Natural killer cell (primary cell): ENCODE data around the gene ZNF692. TPM values are rescaled to one million over a fixed set of nuclear protein-coding genes. Genes with fewer than 3 reads are reported as not detected.

Experiments
- ATAC-seq, 3 donors: fragments of 150-1000 bp in 2 of 3; fragments of 200-7000 bp in 1 of 3; cut with Tn5 transposase; 1 replicate in 1 of 3; 2 replicates in 2 of 3; pipeline ENCODE4 v1.10.0; 2021; ENCODE audit warnings: mild to moderate bottlenecking in 2 of 3, moderate library complexity in 2 of 3
- DNase-seq, 2 donors: peaks; one replicate each; pipeline versions ENCODE4 v3.0.0 to v3.0.0-alpha.2; 2013 to 2021; ENCODE audit warnings: mixed read lengths in 1 of 2
- H3K27ac ChIP-seq: one replicate; pipeline ENCODE4 v1.5.1; 2013; ENCODE audit warnings: mild to moderate bottlenecking, low read length
- H3K27me3 ChIP-seq: one replicate; pipeline ENCODE4 v1.6.1; 2013; ENCODE audit warnings: low read length; ENCODE audit not compliant: control insufficient read depth, insufficient read depth
- H3K36me3 ChIP-seq: one replicate; pipeline ENCODE4 v1.6.1; 2013; ENCODE audit warnings: low read length; ENCODE audit not compliant: control insufficient read depth, insufficient read depth
- H3K4me1 ChIP-seq: one replicate; pipeline ENCODE4 v1.6.1; 2013; ENCODE audit warnings: low read length; ENCODE audit not compliant: control insufficient read depth, insufficient read depth
- H3K4me3 ChIP-seq: one replicate; pipeline ENCODE4 v1.5.1; 2013; ENCODE audit warnings: low read length
- H3K9me3 ChIP-seq: one replicate; pipeline ENCODE4 v1.6.1; 2013; ENCODE audit warnings: low read length; ENCODE audit not compliant: control insufficient read depth, insufficient read depth
- H3K27ac Mint-ChIP-seq, 2 donors: one replicate each; pipeline ENCODE4 v1.8.0; 2022; ENCODE audit warnings: mild to moderate bottlenecking in 2 of 2, mixed read lengths in 2 of 2, moderate library complexity in 1 of 2
- H3K27me3 Mint-ChIP-seq, 2 donors: one replicate each; pipeline ENCODE4 v1.8.0; 2022; ENCODE audit warnings: low read depth in 2 of 2, mixed read lengths in 2 of 2
- H3K36me3 Mint-ChIP-seq: one replicate; pipeline ENCODE4 v1.8.0; 2022; ENCODE audit warnings: mixed read lengths
- H3K4me1 Mint-ChIP-seq, 2 donors: one replicate each; pipeline ENCODE4 v1.8.0; 2022; ENCODE audit warnings: mixed read lengths in 2 of 2
- H3K4me3 Mint-ChIP-seq: one replicate; pipeline ENCODE4 v1.8.0; 2022; ENCODE audit warnings: mild to moderate bottlenecking, moderate library complexity, mixed read lengths
- H3K9me3 Mint-ChIP-seq, 2 donors: one replicate each; pipeline ENCODE4 v1.8.0; 2022; ENCODE audit warnings: mixed read lengths in 2 of 2
- CTCF ChIP-seq: fragments of 200-600 bp; IDR thresholded peaks from one replicate; pipeline ENCODE4 v1.8.0; 2022; ENCODE audit warnings: antibody characterized with exemption
- WGBS: methylation state at CpG from one replicate; pipeline ENCODE4 v1.1.7; 2013; ENCODE audit warnings: missing lambda C conversion rate; ENCODE audit not compliant: insufficient coverage; 5-methylcytosine and 5-hydroxymethylcytosine counted together
- intact Hi-C: fragments of 100-400 bp; cut with micrococcal nuclease; formaldehyde crosslinking; loops from one replicate; pipeline ENCODE4 v1.14.2; 2022
- total RNA-seq, 4 donors: library from RNA; stranded (reverse); fragments of 120-200 nt in 1 of 4; gene quantifications; one replicate each; pipeline versions ENCODE4 v1.2.3 to v1.2.4, GENCODE V29; 2013 to 2022

The ZNF692 gene
- total RNA-seq, 3 donors from 2014 or later (not counting 1 experiment from before 2014, with no cell fraction given) = 50.4 to 58.7 (median 52.3) TPM

DNA sequence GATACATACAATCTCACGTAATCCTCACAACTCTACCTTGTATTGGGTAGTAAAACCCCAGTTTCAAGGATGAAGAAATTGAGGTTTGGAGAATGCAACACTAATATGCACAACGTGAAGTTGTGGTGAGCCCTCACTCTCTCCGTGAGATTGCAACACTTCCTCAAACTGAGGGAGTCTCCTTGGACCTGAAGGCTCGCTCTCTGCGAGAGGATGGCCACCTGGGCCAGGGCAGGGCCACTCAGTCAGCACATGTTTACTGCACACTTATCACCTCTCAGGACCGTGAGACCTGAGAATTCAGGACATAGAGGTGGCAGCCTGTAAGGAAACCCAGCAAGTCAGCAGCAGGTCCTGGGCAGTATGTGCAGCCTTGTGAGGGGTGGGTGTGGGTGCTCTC lies 41.8 kb downstream of the ZNF692 start:
- DNase-seq = no peak
- H3K4me1 ChIP-seq = peaks cover 34% of the 10 kb centered on the region
- H3K4me3 ChIP-seq = no peak overlapping the region
- Mint-ChIP-seq H3K4me3 (no peak overlapping the region), H3K27me3 (no peaks in the 10 kb centered on the region), H3K9me3 (no peaks in the 10 kb centered on the region), H3K36me3 (peaks cover 18% of the 10 kb centered on the region), H3K27ac (peak overlapping the region; percentile 18 to 46), H3K4me1 (peaks cover 14 to 50% of the 10 kb centered on the region in 2 donors)
- intact Hi-C loops = no loop called here
- H3K27ac ChIP-seq = no peak overlapping the region
- peaks cover 55% of the 10 kb centered on the region for H3K36me3 ChIP-seq
- ATAC-seq = peak in 2 of 3 donors; percentile 29 to 84
- TF ChIP-seq CTCF = no peak
- H3K27me3 ChIP-seq = no peaks in the 10 kb centered on the region
- 34% methylated on average over 5 of the region's 6 CpGs for WGBS
- no peaks in the 10 kb centered on the region for H3K9me3 ChIP-seq

DNA sequence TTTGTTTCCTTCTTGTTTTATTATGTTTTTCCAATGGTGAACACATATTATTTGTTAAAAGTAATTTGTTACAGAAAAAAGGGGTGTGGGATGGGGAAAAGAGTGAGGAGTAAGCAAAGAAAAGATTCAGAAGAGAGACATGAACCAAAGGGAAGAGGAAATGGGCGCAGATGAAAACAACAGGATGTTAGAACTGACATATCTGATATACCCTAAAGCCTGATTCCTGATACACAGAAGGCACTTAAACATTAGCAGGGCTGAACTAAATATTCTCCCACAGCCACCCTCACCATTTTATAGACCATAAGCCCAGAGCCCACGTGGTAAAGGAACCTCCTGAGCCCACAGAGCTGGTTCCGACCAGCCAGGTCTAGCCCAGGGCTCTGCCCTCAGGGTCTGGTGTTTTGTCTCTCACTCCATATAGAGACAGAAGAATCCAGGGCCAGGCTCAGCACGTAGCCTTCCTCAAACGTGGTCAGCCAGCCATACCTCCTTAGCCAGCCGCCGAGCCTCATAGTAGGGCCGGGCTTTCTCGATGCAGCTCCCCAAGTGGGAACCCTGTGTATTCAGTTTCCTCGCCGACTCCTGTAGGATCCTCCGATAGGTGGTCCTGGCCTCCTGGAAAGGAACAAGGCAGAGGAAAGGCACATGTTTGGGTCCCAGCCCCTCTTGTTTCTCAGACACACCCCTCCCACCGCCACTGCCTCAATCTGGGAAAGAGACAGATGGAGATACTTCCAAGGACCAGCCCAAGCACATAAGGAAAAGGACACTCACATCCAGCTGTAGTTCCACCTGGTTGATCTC lies 42.6 kb downstream of the ZNF692 start:
- H3K4me3 ChIP-seq = no peak overlapping the region
- peaks cover 55% of the 10 kb centered on the region for H3K36me3 ChIP-seq
- WGBS = 93% methylated on average over 13 of the region's 13 CpGs
- H3K4me1 Mint-ChIP-seq = peaks cover 11 to 50% of the 10 kb centered on the region in 2 donors
- no peaks in the 10 kb centered on the region for H3K9me3 ChIP-seq
- no peak for ATAC-seq
- no peaks in the 10 kb centered on the region for H3K9me3 Mint-ChIP-seq
- no peak overlapping the region for H3K27ac ChIP-seq
- H3K27me3 ChIP-seq = no peaks in the 10 kb centered on the region
- peak overlapping the region; percentile 18 to 46 for H3K27ac Mint-ChIP-seq
- intact Hi-C loops = no loop called here
- no peaks in the 10 kb centered on the region for H3K27me3 Mint-ChIP-seq
- H3K36me3 Mint-ChIP-seq = peaks cover 18% of the 10 kb centered on the region
- no peak for DNase-seq
- H3K4me3 Mint-ChIP-seq = no peak overlapping the region
- H3K4me1 ChIP-seq = peaks cover 27% of the 10 kb centered on the region
- TF ChIP-seq CTCF = no peak

DNA sequence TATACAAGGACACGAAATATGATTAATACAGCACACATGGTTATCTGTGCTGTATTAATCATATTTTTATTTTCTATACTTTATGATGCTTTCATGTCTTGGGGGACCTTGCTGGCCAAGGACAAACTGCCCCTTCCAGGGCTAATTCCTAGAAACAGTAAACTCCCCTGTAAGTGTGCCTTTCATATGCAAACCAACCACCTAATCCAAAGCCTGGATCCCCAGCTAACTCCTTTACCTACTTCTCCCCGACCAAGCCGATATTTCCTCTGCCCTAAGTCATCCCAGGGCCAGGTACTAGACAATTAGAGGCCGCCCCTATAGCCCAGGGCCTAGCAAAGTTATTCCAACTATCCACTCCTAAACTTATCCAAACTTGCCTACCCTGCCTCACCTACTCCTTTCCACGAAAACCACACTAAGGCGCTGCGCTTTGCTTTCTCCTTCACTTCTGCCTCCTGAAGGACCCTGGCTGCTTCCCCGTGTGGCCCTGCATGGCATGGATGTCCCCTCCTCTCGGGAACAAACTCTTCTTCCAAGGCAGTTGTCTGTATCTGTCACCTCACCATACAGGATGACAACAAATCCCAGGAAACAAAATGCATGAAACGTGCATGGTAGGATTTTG lies 43.4 kb downstream of the ZNF692 start:
- Mint-ChIP-seq H3K4me3 (no peak overlapping the region), H3K9me3 (no peaks in the 10 kb centered on the region), H3K27me3 (no peaks in the 10 kb centered on the region), H3K4me1 (peaks cover 11 to 48% of the 10 kb centered on the region in 2 donors), H3K27ac (peak overlapping the region in 1 of 2 donors; percentile 29), H3K36me3 (peaks cover 18% of the 10 kb centered on the region)
- no peak for TF ChIP-seq CTCF
- DNase-seq (no peak), ATAC-seq (no peak)
- 96% methylated on average over 10 of the region's 10 CpGs for WGBS
- H3K27me3 ChIP-seq = no peaks in the 10 kb centered on the region
- H3K36me3 ChIP-seq = peaks cover 50% of the 10 kb centered on the region
- no peaks in the 10 kb centered on the region for H3K9me3 ChIP-seq
- no peak overlapping the region for H3K4me3 ChIP-seq
- no peak overlapping the region for H3K27ac ChIP-seq
- H3K4me1 ChIP-seq = peaks cover 27% of the 10 kb centered on the region
- intact Hi-C loops = no loop called here
